ENCODE data around the gene CLEC16A.
"Not testable (repeated sequence)": the region's sequence is repeated elsewhere in the genome, so short reads cannot be mapped to it uniquely, and the experiment has no call there.

Gene CLEC16A

GRCh38 chr16:10940501-10941079, 3.8 kb upstream of the CLEC16A start:
- no peak for DNase-seq

DNA sequence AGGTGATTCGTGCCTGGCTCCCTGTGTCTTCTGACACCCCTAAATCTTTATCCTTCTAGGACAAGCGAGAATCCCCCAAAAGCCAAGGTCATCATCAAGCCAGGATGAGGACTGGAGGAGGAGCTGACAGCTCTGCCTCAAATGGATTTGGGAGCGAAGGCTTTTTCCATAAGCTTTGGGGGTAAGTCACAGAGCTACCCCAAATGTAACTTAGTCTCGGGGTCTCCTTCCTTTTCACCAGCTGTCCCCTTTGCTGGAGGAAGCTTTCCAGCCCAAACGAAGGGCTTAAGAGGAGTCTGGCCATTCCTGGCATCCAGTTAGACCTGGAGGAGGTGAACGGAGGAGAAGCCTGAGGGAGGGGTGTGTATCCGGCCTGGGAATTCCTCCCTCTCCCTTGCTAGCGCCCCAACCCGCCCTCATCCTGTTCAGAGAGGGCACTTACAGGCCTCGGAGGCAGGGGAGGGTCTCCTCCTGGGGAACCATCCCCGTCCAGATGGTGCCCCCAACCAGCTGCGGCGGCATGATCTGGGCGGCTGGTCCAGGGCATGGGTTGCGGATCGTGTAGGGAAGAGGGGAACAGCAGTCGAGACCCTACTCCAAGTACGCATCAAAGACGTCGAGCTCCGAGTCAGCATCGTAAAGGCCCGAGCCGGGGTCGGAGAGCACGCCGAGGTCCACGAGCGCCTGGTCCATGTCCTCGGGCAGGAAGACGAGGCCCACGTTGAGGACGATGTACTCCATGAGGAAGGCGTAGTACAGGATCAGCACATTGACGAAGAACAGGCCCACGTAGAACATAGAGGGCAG, 3.0 kb upstream of the CLEC16A start:
- DNase-seq = no peak

- not testable (repeated sequence) for DNase-seq
These were observed 2.4 kb upstream of the CLEC16A start for GRCh38 chr16:10941935-10942351.

DNA sequence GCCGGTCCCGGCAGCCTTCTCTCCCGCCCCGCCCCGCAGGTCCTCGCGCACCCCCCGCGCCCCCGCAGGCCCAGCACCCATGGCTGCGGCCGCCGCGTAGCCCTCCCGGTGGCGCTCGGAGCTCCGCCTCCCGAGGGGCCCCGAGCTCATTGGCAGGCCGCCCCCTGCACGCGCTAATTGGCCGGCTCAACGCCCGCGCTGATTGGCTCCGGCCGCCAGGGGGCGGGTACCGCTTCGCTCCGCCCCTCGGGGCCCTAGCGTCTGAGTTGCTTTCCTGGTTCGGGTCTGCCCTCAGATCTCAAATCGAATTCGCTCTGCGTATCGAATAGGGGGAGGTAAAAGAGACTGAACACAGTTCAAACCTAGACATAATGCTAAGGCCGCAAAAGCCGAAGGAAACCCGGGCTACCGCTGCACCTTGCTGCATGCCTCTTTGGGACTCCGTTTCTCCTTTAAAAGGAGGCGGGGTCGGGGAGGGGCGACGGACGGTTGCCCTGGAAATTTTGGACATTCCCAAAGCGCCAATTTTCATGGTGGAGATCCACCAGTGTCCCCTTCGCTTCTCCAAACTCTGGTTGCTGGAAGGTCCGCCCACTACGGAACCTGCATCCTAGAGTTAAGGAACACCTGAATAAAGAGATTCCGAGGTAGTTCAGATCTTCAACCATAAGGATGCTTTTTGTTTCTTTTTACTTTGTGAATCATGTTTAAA, 1.9 kb upstream of the CLEC16A start, which contains the start of gene DEXI:
TSS of gene DEXI (minus strand) at position 117 of the 712 bp plus-strand sequence. CDS start 463 bp downstream, outside the sequence.
- DNase-seq = peak; percentile 95

DNA sequence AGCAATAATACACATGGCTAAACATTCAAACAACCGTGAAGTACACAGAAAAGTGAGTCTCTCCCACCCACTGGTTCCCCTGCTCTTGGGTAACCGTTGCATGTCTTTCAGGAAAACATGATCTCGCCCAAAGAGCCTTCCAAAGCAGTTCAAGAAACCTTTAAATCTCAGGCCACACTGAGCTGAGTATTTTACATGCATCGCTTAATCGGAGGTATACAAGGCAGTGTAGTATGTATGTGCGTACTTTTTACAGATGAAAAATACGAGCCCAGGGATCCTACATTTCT, 1.4 kb upstream of the CLEC16A start:
- no peak for DNase-seq

GRCh38 chr16:10945065-10945787, 862 bp downstream of the CLEC16A start:
- no peak for DNase-seq

DNA sequence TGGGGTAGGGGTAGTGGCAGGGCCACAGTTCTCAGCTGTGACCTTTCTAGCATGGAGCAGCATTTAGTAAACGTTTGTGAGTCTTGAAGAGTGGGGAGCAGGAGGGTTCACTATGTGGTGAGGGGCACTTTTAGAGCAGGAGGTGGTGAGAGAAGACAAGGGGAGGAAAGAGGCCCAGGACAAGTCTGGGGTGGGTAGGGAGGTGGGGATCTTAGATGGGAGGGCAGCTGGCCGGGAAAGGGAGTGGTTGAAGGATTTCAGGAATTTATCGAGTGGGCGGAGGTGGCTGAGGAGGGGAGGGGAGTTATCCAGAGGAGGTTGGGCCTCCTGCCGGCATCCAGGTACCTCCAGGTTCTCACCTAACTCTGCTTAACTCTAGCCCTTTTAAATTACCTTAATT, 1.9 kb downstream of the CLEC16A start:
- no peak for DNase-seq

GRCh38 chr16:10947211-10947787, 2.9 kb downstream of the CLEC16A start:
- no peak for DNase-seq

DNA sequence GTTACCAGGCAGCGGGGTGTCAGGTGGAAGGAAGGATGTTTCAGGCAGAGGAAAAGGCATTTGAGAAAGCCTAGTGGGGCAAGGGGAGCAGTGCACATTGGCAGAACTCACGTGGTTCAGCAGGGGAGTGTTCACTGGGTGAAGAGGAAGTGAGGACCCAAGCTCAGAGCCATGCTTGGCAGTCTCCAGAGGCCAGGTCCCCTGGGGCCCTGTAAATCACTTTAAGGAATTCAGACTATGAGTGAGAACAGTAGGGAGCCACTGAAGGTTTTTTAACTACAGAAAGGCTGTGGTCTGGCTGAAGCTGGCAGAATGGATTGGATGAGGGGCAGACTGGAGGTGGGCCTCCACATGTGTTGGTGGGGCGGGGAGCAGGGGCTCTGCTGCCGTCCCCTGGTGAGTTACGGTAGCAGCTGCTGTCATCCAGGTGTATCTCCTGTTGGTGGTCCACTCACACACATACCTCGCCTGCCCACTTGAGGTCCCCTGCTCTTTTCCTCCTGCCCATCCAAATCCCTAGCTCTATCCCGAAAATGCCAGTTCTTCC, 5.1 kb downstream of the CLEC16A start:
- peak; percentile 52 for DNase-seq

DNA sequence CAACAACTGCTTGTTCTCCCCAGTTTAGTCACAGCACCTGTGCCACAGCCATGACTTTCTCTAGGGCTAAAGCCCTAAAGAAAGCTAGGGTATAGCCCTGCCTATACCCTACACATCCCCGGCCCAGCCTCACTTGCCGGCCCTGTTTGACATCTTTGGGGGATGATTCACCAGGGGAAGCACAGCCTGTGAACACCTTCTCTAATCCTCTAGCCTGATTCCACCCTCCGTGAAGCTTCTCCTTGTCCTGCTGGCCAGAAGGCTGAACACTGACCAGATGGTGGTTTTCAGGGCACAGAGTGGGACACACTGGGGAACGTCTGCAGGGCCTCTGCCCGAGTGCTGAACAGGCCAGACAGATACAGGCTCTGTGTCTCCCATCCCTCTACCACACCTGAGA, 6.0 kb downstream of the CLEC16A start:
- DNase-seq = no peak

GRCh38 chr16:10951026-10951425, 6.7 kb downstream of the CLEC16A start:
- DNase-seq = no peak

DNA sequence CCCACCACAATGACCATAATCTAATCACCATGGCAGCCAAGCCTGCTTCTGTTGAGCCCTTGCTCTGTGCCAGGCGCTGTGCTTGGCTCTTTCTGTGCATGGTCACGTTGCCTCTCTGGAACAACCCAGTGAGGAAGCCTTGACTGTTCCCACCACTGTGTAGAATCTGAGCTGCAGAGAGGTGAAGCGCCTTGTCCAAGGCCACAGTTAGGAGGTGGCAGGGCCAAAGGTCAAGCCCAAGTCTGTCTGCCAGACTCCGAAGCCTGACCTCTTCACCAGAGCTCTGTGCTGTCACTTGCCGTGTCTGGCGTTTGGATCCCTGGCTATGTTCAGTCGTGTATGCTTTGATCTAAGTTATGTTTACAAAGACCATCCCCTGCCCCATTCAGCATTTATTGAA, 10.5 kb downstream of the CLEC16A start:
- DNase-seq = no peak

- DNase-seq = no peak
These were observed 13.6 kb downstream of the CLEC16A start for GRCh38 chr16:10957771-10958482.

GRCh38 chr16:10959161-10959560, 14.8 kb downstream of the CLEC16A start:
- no peak for DNase-seq

DNA sequence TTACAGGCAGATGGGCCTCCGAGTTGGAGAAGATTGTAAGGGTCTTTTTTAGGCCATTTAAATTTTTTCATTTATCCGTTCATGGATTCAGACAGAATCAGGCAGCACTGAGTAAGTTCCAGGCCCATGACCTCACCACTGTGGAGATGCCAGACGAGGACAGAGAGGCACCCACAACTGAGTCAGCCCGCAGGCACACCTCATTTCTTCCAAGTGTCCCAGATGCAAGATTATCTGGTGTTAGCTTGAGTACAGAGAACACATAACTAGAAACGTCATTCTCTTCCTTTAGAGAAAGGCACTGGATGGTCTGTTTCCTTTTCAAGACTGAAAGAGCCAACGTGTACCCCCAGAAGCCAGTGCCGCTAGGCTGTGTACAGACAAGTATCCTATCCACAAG, 16.9 kb downstream of the CLEC16A start:
- no peak for DNase-seq

GRCh38 chr16:10964039-10964890, 19.9 kb downstream of the CLEC16A start:
- peak; percentile 81 for DNase-seq

GRCh38 chr16:10964891-10965326, 20.5 kb downstream of the CLEC16A start:
- DNase-seq = peak; percentile 78

- peak; percentile 35 for DNase-seq
These were observed 21.2 kb downstream of the CLEC16A start for GRCh38 chr16:10965440-10966061.

DNA sequence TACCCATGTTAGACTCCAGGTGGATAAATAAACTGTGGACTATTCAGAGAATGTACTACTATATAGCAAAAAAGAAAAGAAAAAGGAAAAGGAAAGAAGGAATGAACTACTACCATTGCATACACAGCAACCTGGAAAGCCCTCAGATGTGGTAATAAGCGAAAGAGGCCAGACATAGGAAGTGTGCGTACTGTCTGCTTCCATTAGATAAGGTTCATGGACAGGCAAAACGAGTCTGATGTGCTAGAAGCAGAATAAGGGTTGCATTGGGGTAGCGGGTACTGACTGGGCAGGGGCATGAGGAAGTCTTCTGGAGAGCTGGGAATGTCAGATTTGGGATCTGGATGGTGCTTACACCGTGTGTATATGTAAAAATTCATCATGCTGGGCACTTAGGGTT, 21.8 kb downstream of the CLEC16A start:
- DNase-seq = no peak

DNA sequence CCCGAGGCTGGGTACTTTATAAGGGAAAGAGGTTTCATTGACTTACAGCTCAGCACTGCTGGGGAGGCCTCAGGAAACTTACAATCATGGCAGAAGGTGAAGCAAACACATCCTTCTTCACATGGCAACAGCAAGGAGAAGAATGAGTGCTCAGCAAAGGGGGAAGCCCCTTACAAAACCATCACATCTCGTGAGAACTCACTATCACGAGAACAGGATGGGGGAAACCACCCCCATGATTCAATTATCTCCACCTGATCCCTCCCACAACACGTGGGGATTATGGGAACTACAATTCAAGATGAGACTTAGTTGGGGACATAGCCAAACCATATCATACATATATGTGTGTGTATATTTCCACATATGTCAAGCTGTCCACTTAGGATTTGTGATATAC, 22.2 kb downstream of the CLEC16A start:
- not testable (repeated sequence) for DNase-seq
